NCI-H128 (cell line): ENCODE results near the gene MYO1E.
"Not testable (repeated sequence)": the region's sequence is repeated elsewhere in the genome, so short reads cannot be mapped to it uniquely, and the experiment has no call there.

ENCODE experiments used
- DNase-seq: peaks from one replicate; lab custom pipeline; 2025; ENCODE audit not compliant: unreplicated experiment; lab: John Stamatoyannopoulos, UW

The MYO1E gene

GRCh38 chr15:59387196-59387878, 14.7 kb upstream of the MYO1E start:
- not testable (repeated sequence) for DNase-seq

GRCh38 chr15:59385171-59385570, 12.5 kb upstream of the MYO1E start:
- DNase-seq: no peak

GRCh38 chr15:59384507-59384906, 11.8 kb upstream of the MYO1E start:
- no peak for DNase-seq

DNA sequence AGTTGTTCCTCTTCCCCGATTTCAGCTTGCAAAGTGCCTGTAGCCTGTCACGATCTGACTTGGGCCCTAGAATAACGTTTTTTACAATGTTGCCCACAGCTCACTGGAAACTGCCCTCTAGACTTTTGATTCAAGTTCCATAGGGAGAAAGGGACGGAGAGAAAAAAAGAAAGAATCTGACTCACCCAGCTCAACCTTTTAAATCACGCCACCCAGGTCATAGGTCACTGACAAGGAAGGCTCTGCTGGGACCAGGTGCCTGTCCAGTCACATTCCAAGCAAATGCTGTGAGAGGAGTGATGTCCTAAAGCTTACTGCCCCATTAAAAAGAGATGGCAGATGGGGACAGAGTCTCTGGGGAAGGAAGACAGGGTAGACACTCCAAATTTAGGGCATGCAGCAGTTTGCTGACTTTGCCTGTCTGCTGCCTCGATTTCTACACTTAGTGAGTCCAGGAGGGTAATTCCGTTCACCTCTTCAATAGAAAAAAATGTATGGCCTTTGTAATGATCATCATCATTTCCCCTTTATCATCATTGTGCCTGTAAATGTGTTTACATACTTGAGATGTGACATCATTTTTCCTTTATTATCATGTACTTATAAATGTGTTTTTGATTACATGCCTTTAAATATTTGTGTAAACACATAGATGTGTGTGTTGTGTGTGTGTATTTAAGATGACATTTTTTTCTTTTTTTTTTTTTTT, 8.4 kb upstream of the MYO1E start:
- DNase-seq: no peak

DNA sequence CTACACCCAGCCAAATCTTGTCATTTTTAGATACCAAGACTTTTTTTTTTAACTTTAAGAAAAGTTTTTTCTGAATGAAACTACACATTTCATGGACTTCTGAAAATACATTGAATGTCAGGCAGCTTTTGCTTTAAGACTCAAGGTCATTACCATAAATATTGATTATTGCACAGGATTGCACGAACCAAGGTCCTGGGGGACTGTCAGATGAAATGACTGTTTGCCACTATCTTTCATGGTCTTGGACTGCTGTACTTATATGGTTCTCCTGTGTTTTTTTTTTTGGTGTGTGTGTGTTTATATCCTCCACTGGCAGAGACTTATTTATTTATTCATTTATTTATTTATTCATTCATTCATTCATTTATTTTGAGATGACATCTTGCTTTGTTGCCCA, 6.9 kb upstream of the MYO1E start:
- DNase-seq: no peak

DNA sequence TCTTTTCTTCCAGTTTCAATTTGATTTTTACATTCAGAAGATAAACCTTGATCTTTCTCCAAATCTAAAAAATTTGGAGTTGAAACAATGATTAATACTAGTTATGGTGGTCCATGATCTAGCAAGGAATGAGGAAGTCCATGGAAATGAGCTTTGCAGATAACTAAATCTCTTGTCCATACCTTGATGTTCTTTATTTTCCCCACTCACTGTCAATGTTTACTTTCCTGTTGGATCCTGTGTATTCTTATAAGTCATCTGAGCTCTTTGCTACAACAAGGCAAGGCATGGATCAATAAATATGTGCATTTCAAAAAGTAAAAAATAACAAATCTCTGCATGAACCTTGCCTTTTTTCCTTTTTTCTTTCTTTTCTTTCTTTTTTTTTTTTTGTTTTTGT, 6.2 kb upstream of the MYO1E start:
- DNase-seq: no peak

DNA sequence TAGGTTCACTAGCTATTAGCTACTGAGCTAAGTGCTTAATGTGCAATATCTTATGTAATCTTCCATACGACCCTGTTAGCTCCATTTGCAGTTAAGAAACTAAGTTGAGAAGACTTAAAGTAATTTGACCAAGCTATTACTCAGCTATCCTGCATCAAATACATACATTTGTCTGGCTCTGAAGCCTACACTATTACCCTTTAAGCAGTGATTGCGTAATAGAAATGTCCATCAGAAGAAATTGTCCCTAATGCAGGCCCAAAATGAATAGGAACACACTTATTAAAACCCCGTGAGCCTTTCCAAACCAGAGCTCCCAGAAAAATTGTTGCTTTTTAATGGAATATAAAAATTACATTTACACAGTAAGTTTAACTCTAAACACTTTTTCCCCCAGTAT, 5.3 kb upstream of the MYO1E start:
- DNase-seq: no peak

GRCh38 chr15:59376733-59377132, 4.1 kb upstream of the MYO1E start:
- no peak for DNase-seq

DNA sequence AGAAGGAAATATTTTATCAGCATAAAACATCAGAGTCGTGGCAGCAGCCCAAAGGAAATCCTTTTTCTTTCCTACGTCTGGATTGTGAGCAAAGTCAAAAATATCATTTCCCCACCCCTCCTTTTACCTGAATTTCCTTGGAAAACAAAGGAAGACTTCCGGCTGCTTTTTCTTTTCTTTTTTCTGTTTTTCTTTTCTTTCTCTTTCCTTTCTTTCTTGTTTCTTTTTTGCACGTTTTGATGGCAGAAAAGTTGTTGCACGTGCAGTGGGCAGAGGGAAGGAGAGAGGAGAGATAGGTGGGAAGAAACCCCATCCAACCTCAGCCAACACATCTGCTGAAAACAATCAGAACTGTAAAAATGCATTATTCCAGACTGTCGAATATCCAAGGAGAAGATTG, 544 bp upstream of the MYO1E start:
- no peak for DNase-seq

GRCh38 chr15:59371458-59372351, 966 bp downstream of the MYO1E start:
- no peak for DNase-seq

DNA sequence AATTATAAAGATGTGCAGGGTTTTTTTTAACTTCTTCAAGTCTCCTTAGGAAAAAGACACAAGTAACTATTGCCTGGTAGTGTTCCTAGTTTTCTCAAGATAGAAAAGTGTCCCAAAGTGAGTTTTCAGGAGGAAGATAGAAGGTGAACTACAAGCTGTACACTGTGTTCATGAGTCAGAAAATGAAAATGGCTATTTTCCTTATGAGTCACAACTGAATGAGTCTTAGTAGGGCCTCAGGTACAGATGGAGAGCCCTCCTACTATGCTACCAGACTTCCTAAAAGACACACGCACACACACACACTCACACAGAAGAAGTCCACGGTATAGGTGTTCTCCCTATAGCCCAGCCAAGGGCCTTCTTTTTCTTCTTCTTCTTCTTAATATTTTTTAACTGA, 3.1 kb downstream of the MYO1E start:
- no peak for DNase-seq

DNA sequence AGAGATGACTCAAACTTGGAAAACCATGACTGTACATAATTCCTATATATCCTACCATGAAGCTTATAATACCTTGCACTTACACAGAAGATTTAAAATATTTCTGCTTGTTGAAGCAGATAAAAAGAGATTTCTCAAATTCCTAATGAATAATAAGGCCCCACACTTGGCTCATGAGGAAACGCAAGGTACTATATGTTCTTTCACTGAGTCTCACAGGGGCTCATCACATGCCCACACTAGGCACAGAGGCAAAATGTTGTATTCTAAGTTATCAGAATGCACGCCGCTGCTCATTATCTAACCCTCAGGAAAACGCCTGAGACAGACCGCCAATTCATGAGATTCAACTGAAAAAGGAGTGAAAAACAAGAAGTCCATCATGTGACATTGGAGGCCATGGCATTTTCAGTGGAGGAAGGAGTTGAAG, 5.6 kb downstream of the MYO1E start:
- no peak for DNase-seq

GRCh38 chr15:59366333-59367021, 6.2 kb downstream of the MYO1E start:
- no peak for DNase-seq

DNA sequence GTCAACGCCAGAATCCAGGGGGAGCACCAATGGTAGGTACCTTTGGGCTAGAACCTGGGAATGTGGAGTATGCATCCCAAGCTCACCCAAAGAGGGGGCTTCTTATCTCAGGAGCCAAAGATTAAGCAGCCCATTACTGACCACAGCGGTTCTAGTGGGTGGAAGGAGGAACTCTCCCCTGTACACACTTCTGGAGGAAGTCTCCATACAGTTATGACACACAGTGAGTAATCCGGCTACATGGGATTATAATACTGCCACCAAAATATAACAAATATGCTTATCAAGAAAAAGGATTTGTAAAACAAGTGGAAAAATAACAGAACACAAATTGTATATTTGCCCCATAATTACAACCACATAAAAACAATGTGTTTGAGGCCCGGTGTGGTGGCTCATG, 8.4 kb downstream of the MYO1E start:
- DNase-seq: no peak

- no peak for DNase-seq
Measured at GRCh38 chr15:59362331-59362730, 10.3 kb downstream of the MYO1E start.

GRCh38 chr15:59360896-59361295, 11.8 kb downstream of the MYO1E start:
- DNase-seq: no peak

DNA sequence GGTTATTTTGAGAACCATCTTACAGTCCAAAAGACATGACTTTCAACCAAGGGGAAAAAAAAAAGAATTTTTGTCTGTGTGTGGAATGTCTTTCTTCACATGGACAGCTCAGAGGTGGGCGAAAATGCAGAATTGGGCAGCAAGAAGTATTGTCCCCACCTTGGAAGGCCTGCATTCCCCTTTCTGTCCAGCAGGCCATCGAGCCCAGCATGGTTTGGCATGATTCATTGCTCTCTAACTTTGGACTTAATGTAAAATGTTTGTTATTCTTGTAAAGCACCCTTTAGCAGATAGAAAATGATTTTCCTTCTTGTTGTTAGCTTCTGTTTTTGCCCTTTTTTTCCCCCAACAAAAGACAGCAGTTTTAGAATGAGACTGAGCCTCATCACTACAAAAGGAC, 12.4 kb downstream of the MYO1E start:
- no peak for DNase-seq

GRCh38 chr15:59355730-59356129, 16.9 kb downstream of the MYO1E start:
- DNase-seq: no peak

DNA sequence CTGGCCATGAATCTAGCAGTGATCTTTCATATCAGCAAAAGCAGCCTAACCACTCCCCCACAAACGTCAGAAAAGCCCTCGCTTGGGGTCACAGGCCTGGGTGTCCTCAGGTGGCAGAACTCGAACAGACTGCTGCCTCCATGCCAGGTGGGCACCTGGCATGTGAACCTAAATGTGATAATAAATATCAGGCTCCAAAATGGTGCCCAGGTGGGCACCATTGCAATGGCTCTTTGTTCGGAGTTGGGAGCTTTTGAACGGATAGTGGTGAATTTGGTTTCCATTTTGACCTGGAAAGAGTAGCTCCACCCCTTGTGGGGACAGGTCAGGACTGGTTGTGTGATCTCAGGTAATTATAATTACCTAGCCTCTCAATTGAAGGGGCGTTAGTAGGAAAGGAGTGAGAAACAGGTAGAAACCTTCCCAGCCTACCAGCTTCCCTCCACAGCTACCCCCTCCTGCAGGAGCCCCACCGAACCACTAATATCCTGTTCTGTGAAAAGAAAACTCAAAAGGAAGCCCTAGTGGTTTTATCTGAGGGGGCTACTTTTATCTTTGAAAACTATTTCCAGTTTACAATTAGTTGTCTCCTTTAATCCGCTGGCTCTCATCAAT, 18.1 kb downstream of the MYO1E start:
- no peak for DNase-seq

DNA sequence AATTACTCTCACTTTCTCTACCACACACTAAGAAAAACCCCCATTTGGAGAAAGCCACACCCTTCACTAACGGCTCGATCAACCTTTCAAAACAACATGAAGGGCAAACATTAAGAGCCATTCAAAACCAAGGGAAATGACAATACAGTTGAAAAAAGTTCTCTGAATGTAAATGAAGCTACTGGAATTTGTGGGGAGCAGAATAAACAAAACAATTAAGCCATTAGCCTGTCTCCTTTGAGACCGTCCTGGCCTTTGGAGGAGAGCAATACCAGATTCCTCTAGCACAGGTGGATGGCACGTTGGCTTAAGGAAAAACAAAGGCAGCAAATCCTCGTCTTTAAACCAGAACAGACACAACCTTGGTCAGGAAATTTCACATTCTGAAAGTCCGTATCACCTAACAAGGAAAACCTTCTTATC, 18.7 kb downstream of the MYO1E start:
- DNase-seq: no peak

DNA sequence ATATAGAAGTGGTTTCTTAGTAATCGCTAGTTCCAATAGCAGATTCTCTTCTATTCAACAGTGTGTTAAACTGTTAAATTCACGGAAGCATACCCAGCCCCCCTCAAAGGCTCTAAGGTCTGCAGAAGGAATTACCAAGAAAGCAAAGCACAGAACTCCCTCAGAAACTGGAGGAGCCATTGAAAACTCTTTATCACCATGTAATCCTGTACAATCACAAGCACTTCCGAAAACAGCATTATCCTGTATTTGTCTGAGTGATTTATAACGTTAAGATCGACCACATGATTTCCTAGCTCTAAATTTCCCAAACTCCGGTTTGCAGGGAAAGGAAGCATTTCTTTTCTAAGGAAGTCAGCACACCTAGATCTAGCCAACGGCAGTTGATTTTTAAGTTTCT, 20.0 kb downstream of the MYO1E start:
- DNase-seq: no peak
